Neural progenitor cell (in vitro differentiated cells): ENCODE data around the gene KIF1B. TPM values are rescaled to one million over a fixed set of nuclear protein-coding genes. Genes with fewer than 3 reads are reported as not detected.

Source experiments
- DNase-seq: peaks from one replicate; pipeline ENCODE4 v3.0.0-alpha.2; 2016; ENCODE audit warnings: low spot score
- H2AFZ ChIP-seq: fragments of 200-600 bp; sonication (generic); replicated peaks from 2 replicates; pipeline ENCODE4 v1.6.1; 2016; ENCODE audit warnings: antibody characterized with exemption
- H3F3A ChIP-seq: fragments of 200-600 bp; sonication (generic); 2 replicates; pipeline ENCODE4 v1.6.1; 2016; ENCODE audit warnings: antibody characterized with exemption, low read depth
- H3K27ac ChIP-seq: fragments of 200-600 bp; sonication (generic); 2 replicates; pipeline ENCODE4 v1.5.1; 2016; ENCODE audit warnings: mild to moderate bottlenecking
- H3K27me3 ChIP-seq: fragments of 200-600 bp; sonication (generic); 2 replicates; pipeline ENCODE4 v1.6.1; 2016; ENCODE audit warnings: mild to moderate bottlenecking, moderate library complexity
- H3K36me3 ChIP-seq: fragments of 200-600 bp; sonication (generic); 2 replicates; pipeline ENCODE4 v1.5.1; 2016
- H3K4me1 ChIP-seq: fragments of 200-600 bp; sonication (generic); 2 replicates; pipeline ENCODE4 v1.6.1; 2016; ENCODE audit warnings: mixed run types
- H3K4me2 ChIP-seq: fragments of 200-600 bp; sonication (generic); 2 replicates; pipeline ENCODE4 v1.6.1; 2016
- H3K4me3 ChIP-seq: fragments of 200-600 bp; sonication (generic); 2 replicates; pipeline ENCODE4 v1.5.1; 2016
- H3K79me2 ChIP-seq: fragments of 200-600 bp; sonication (generic); 2 replicates; pipeline ENCODE4 v1.6.1; 2016; ENCODE audit warnings: low read depth
- H3K9ac ChIP-seq: fragments of 200-600 bp; sonication (generic); 2 replicates; pipeline ENCODE4 v1.6.1; 2016
- H3K9me3 ChIP-seq: fragments of 200-600 bp; sonication (generic); 2 replicates; pipeline ENCODE4 v1.5.1; 2016; ENCODE audit warnings: low read depth
- H4K20me1 ChIP-seq: fragments of 200-600 bp; sonication (generic); 2 replicates; pipeline ENCODE4 v1.6.1; 2016; ENCODE audit warnings: low read depth
- H3K27ac Mint-ChIP-seq: 3 replicates; pipeline ENCODE4 v1.8.0; 2021; ENCODE audit warnings: mixed read lengths
- H3K27me3 Mint-ChIP-seq: 2 replicates; pipeline ENCODE4 v1.8.0; 2022; ENCODE audit warnings: low read depth, mild to moderate bottlenecking, inconsistent platforms, moderate library complexity, mixed read lengths; ENCODE audit not compliant: insufficient read depth
- H3K36me3 Mint-ChIP-seq: 3 replicates; pipeline ENCODE4 v1.8.0; 2021; ENCODE audit warnings: mixed read lengths
- H3K4me1 Mint-ChIP-seq: 3 replicates; pipeline ENCODE4 v1.8.0; 2021; ENCODE audit warnings: mixed read lengths
- H3K4me3 Mint-ChIP-seq: 3 replicates; pipeline ENCODE4 v1.8.0; 2021; ENCODE audit warnings: mild to moderate bottlenecking, moderate library complexity, mixed read lengths
- H3K9me3 Mint-ChIP-seq: 3 replicates; pipeline ENCODE4 v1.8.0; 2020; ENCODE audit warnings: mixed read lengths
- EZH2 ChIP-seq: fragments of 200-600 bp; sonication (generic); IDR thresholded peaks from 2 replicates; pipeline ENCODE4 v1.6.1; 2017; ENCODE audit warnings: antibody characterized with exemption, mild to moderate bottlenecking, moderate library complexity
- EZH2phosphoT487 ChIP-seq: fragments of 200-600 bp; sonication (generic); IDR thresholded peaks from 2 replicates; pipeline ENCODE4 v1.6.1; 2017; ENCODE audit warnings: antibody characterized with exemption
- total RNA-seq: library from RNA; depleted of rRNA; stranded (reverse); fragments of >200 nt; gene quantifications from 2 replicates; pipeline ENCODE4 v1.2.3, GENCODE V29; 2015; ENCODE audit warnings: low replicate concordance
- TF ChIP-seq, protein P1 (sequence below): fragments of 200-600 bp; sonication (generic); IDR thresholded peaks from 2 replicates; pipeline ENCODE4 v1.5.1; 2017; ENCODE audit warnings: antibody characterized with exemption, mild to moderate bottlenecking

Gene KIF1B
- total RNA-seq, 1 donor from 2014 or later, result 52.0 TPM

- TF ChIP-seq, protein P1, sequence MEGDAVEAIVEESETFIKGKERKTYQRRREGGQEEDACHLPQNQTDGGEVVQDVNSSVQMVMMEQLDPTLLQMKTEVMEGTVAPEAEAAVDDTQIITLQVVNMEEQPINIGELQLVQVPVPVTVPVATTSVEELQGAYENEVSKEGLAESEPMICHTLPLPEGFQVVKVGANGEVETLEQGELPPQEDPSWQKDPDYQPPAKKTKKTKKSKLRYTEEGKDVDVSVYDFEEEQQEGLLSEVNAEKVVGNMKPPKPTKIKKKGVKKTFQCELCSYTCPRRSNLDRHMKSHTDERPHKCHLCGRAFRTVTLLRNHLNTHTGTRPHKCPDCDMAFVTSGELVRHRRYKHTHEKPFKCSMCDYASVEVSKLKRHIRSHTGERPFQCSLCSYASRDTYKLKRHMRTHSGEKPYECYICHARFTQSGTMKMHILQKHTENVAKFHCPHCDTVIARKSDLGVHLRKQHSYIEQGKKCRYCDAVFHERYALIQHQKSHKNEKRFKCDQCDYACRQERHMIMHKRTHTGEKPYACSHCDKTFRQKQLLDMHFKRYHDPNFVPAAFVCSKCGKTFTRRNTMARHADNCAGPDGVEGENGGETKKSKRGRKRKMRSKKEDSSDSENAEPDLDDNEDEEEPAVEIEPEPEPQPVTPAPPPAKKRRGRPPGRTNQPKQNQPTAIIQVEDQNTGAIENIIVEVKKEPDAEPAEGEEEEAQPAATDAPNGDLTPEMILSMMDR, result no peak
- no peak for TF ChIP-seq EZH2phosphoT487
- peak; percentile 21 for TF ChIP-seq EZH2
- Histone ChIP-seq H3K4me1 (peaks cover 10% of the 10 kb centered on the region), H3K4me2 (peak within 1 kb of the TSS; percentile 95), H2AFZ (peak within 1 kb of the TSS; percentile 87), H3K36me3 (peaks cover 10% of the 10 kb centered on the region), H4K20me1 (peaks cover 32% of the 10 kb centered on the region), H3K27ac (peak within 1 kb of the TSS; percentile 96), H3K9ac (peak within 1 kb of the TSS; percentile 71), H3K27me3 (no peaks in the 10 kb centered on the region), H3K79me2 (peaks cover 57% of the 10 kb centered on the region), H3F3A (peaks cover 23% of the 10 kb centered on the region), H3K4me3 (peak within 1 kb of the TSS; percentile 67), H3K9me3 (no peaks in the 10 kb centered on the region)
- Mint-ChIP-seq H3K27me3 (peaks cover 11% of the 10 kb centered on the region), H3K9me3 (peaks cover 7% of the 10 kb centered on the region), H3K4me1 (peaks cover 27% of the 10 kb centered on the region), H3K27ac (peak within 1 kb of the TSS; percentile 98), H3K36me3 (peaks cover 31% of the 10 kb centered on the region), H3K4me3 (peak within 1 kb of the TSS; percentile 96)
- DNase-seq, result peak; percentile 99
These were observed 188.5 kb downstream of the KIF1B start, which contains the start of gene PGD for GRCh38 chr1:10398734-10399443. TSS of gene PGD (plus strand) at chr1:10399064. CDS start at chr1:10399118, 54 bp downstream.

- peaks cover 11% of the 10 kb centered on the region for H3K27me3 Mint-ChIP-seq
- no peaks in the 10 kb centered on the region for H3K27me3 ChIP-seq
- no peak for DNase-seq
- H3K4me1 Mint-ChIP-seq, result peaks cover 27% of the 10 kb centered on the region
- H3K79me2 ChIP-seq, result peaks cover 57% of the 10 kb centered on the region
- H3K27ac ChIP-seq, result peak overlapping the region; percentile 96
- H3K9me3 Mint-ChIP-seq, result peaks cover 3% of the 10 kb centered on the region
- peak overlapping the region; percentile 96 for H3K4me3 Mint-ChIP-seq
- peaks cover 32% of the 10 kb centered on the region for H4K20me1 ChIP-seq
- H3K36me3 ChIP-seq, result peaks cover 12% of the 10 kb centered on the region
- peaks cover 23% of the 10 kb centered on the region for H3F3A ChIP-seq
- peak overlapping the region; percentile 71 for H3K9ac ChIP-seq
- peak overlapping the region; percentile 67 for H3K4me3 ChIP-seq
- peak overlapping the region; percentile 74 for H2AFZ ChIP-seq
- peak overlapping the region; percentile 98 for H3K27ac Mint-ChIP-seq
- peak overlapping the region; percentile 95 for H3K4me2 ChIP-seq
- H3K9me3 ChIP-seq, result no peaks in the 10 kb centered on the region
- H3K4me1 ChIP-seq, result peaks cover 10% of the 10 kb centered on the region
- H3K36me3 Mint-ChIP-seq, result peaks cover 33% of the 10 kb centered on the region
- TF ChIP-seq EZH2 (no peak), EZH2phosphoT487 (no peak)
- TF ChIP-seq, protein P1, result no peak
These were observed 189.1 kb downstream of the KIF1B start for GRCh38 chr1:10399444-10399941.

DNA sequence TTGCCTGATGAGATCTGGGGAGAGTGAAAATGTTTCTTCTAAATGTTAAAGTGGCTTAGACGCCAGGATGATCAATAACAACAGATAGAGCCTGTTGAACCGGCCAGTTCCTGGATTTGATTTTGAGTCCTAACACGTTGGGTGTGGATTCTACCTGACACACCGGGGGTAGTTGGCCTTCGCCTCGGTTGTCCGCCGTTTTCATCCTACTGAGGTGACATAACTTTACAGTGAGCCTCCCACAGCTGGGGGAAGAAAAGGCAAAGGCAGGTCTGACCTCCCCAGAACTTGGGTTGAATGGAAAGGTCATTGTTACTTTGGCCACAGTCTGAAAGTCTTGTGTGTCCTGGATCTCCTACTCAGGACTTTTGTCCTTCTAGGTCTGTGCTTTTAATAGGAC is 189.6 kb downstream of the KIF1B start:
- Mint-ChIP-seq H3K4me3 (peak overlapping the region; percentile 96), H3K4me1 (peaks cover 27% of the 10 kb centered on the region), H3K27me3 (peaks cover 11% of the 10 kb centered on the region), H3K9me3 (no peaks in the 10 kb centered on the region), H3K36me3 (peaks cover 35% of the 10 kb centered on the region), H3K27ac (peak overlapping the region; percentile 98)
- no peak for TF ChIP-seq EZH2
- H3K27ac ChIP-seq, result no peak overlapping the region
- H2AFZ ChIP-seq, result no peak overlapping the region
- no peaks in the 10 kb centered on the region for H3K27me3 ChIP-seq
- H3K79me2 ChIP-seq, result peaks cover 57% of the 10 kb centered on the region
- H3K4me3 ChIP-seq, result peak overlapping the region; percentile 67
- H4K20me1 ChIP-seq, result peaks cover 32% of the 10 kb centered on the region
- peaks cover 23% of the 10 kb centered on the region for H3F3A ChIP-seq
- H3K9ac ChIP-seq, result peak overlapping the region; percentile 71
- H3K36me3 ChIP-seq, result peaks cover 17% of the 10 kb centered on the region
- peak overlapping the region; percentile 95 for H3K4me2 ChIP-seq
- H3K9me3 ChIP-seq, result no peaks in the 10 kb centered on the region
- H3K4me1 ChIP-seq, result peaks cover 10% of the 10 kb centered on the region
- DNase-seq, result no peak

GRCh38 chr1:10401281-10401680 is 190.9 kb downstream of the KIF1B start:
- Histone ChIP-seq H3K9ac (no peak overlapping the region), H3K4me1 (peaks cover 10% of the 10 kb centered on the region), H2AFZ (no peak overlapping the region), H3K27ac (no peak overlapping the region), H3F3A (peaks cover 25% of the 10 kb centered on the region), H3K4me2 (peak overlapping the region; percentile 4), H3K79me2 (peaks cover 57% of the 10 kb centered on the region), H4K20me1 (peaks cover 32% of the 10 kb centered on the region), H3K36me3 (peaks cover 17% of the 10 kb centered on the region), H3K27me3 (no peaks in the 10 kb centered on the region), H3K4me3 (no peak overlapping the region), H3K9me3 (no peaks in the 10 kb centered on the region)
- no peak for DNase-seq
- peaks cover 35% of the 10 kb centered on the region for H3K36me3 Mint-ChIP-seq
- peaks cover 12% of the 10 kb centered on the region for H3K27me3 Mint-ChIP-seq
- H3K4me3 Mint-ChIP-seq, result peak overlapping the region; percentile 96
- no peaks in the 10 kb centered on the region for H3K9me3 Mint-ChIP-seq
- TF ChIP-seq EZH2phosphoT487 (no peak), EZH2 (no peak)
- TF ChIP-seq, protein P1, result no peak
- H3K27ac Mint-ChIP-seq, result no peak overlapping the region
- peaks cover 27% of the 10 kb centered on the region for H3K4me1 Mint-ChIP-seq
